ENCODE measurements around the gene TNS2. TPM values are rescaled to one million over a fixed set of nuclear protein-coding genes. Genes with fewer than 3 reads are reported as not detected.

TNS2 gene
- total and polyA plus RNA-seq, 2 experiments from 2014 or later: 1.8 to 6.9 TPM

GRCh38 chr12:53011889-53012288 is 38.0 kb upstream of the TNS2 start (continued):
- TF ChIP-seq REST (IDR thresholded peaks at IDR 0.05; ENCODE audit: unreplicated experiment) (no peak), CTCF (conservative IDR thresholded peaks at IDR 0.05; ENCODE audit: low read depth in 2 of 2) (no peak), STAT1 (IDR thresholded peaks at IDR 0.05; ENCODE audit: unreplicated experiment) (no peak), NANOG (IDR thresholded peaks at IDR 0.05; ENCODE audit: borderline replicate concordance) (no peak)

- Histone ChIP-seq H3K4me1 (ENCODE audit: insufficient read depth) (peaks cover 27% of the 10 kb centered on the region), H3K4me3 (no peak overlapping the region), H3K36me3 (ENCODE audit: insufficient read depth) (peaks cover 47% of the 10 kb centered on the region), H3F3A (replicated peaks; ENCODE audit: low read depth) (peaks cover 12% of the 10 kb centered on the region), H3K4me2 (no peak overlapping the region), H3K9me2 (ENCODE audit: insufficient read depth) (no peaks in the 10 kb centered on the region), H3K27ac (ENCODE audit: low read depth) (no peak overlapping the region), H2AFZ (no peak overlapping the region), H4K20me1 (replicated peaks; ENCODE audit: insufficient read depth) (peaks cover 94% of the 10 kb centered on the region), H3K27me3 (ENCODE audit: insufficient read depth) (no peaks in the 10 kb centered on the region), H3K79me2 (replicated peaks; ENCODE audit: insufficient read depth) (peaks cover 99% of the 10 kb centered on the region)
- H3K4me1 Mint-ChIP-seq: peaks cover 31% of the 10 kb centered on the region
- no peak for ATAC-seq
- H3K27ac Mint-ChIP-seq: no peak overlapping the region; the same call in 1 of the 2 replicates
- H3K27me3 Mint-ChIP-seq (ENCODE audit: insufficient read depth, low read depth, poor library complexity): peaks cover 6% of the 10 kb centered on the region
- no peak for DNase-seq (ENCODE audit: low spot score)
- no peak overlapping the region for H3K4me3 Mint-ChIP-seq
- TF ChIP-seq STAT1 (IDR thresholded peaks at IDR 0.05; ENCODE audit: unreplicated experiment): no peak
- no peak for TF ChIP-seq ETS1 (IDR thresholded peaks at IDR 0.05)
- no peak for TF ChIP-seq CTCF (conservative IDR thresholded peaks at IDR 0.05; ENCODE audit: low read depth in 2 of 2)
- TF ChIP-seq EZH2phosphoT487 (IDR thresholded peaks at IDR 0.05; ENCODE audit: unreplicated experiment): no peak
- TF ChIP-seq ZNF331 (CRISPR knock-in tag; IDR thresholded peaks at IDR 0.05; ENCODE audit: low read depth): no peak
- TF ChIP-seq ZNF114 (CRISPR knock-in tag; IDR thresholded peaks at IDR 0.05): no peak
- peaks cover 89% of the 10 kb centered on the region for H3K36me3 Mint-ChIP-seq (ENCODE audit: low read depth)
- H3K9me3 Mint-ChIP-seq: no peaks in the 10 kb centered on the region
These were observed 36.9 kb upstream of the TNS2 start for GRCh38 chr12:53012928-53013327.

Measured in GM23338 (cell line).